Medulla oblongata (tissue), 1 donor: ENCODE data around the gene DIP2B.
A peak's percentile ranks its signal among the peaks of the same experiment; 100 is the strongest.

Experiments used
- DNase-seq: peaks from one replicate; pipeline ENCODE4 v3.0.0-alpha.2; 2015; ENCODE audit errors: extremely low spot score

DIP2B gene

DNA sequence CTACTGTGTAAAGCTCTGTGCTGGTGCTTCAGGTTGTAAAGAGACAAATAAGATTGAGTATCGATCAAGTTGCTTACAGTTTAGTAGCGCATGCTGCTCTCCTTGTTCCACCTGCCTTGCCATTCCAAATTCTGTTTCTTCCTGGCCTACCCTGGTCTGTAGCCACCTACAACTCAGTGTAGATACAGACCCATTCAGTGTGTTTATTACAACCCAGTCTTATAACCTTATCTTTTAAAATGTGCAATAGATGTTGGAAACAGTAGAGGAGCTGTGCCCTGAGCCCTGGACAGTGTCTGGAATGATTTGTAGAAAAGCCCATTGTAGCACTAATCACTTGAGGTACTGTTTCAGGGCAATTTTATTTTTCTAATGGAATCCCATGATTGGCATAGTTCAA is 68.5 kb downstream of the DIP2B start:
- DNase-seq = no peak

DNA sequence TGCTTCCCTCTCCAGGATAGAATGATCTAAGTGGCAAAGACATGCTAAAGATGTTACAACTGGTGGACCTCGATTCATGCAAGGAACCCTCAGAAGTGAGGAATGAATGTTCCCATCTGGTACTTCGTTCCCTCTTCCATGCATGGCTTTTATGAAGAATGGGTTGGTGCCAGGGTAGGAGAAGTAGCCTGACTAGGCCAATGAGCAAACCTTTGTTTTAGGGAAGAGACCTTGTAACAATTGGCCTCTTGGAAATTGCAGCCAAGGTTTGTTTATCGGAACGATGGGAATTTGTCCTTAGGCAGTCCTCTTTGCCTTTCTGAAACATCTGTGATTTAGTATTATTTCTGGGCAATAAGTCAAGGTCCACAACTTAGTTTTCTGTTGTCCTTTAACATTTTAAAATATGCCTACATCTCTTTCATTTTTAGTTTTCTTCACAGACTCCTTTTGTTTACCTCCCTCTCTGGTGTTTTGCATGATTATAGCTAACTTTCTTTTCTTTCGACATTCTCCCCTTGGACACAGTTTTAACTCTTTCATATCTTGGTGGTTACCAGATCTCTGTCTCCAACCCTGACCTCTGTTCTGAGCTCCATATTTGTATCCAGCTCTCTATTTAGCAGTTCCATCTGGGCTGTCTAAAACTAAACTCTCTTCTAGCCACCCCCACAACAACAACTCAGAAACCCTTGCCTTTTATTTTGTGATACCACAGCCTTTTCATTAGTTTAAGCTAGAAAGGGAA is 70.0 kb downstream of the DIP2B start:
- DNase-seq = peak; percentile 45

DNA sequence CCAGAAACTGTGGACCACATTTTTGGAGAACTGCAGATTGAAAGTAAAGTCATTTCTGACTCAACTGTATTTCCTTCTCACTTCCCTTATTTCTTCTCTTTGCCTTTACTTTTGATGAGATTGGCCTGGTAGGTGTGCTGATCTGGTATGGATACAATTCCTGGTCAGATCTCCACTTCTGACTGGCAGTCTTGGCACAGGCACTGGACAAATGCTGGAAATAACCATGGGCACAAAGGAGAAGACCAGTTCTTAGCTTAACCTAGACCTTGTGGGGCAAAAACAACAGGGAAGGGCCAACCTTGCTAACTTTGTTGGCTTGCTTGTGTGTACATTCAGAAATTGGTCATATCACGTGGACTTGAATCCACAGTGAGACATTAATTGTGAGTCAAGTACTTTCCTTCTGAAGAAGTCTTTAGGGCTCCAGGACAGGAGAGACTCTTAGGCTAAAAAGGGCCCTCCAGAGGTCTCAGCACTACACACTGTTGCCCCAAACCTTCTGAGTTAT is 75.0 kb downstream of the DIP2B start:
- DNase-seq = no peak

DNA sequence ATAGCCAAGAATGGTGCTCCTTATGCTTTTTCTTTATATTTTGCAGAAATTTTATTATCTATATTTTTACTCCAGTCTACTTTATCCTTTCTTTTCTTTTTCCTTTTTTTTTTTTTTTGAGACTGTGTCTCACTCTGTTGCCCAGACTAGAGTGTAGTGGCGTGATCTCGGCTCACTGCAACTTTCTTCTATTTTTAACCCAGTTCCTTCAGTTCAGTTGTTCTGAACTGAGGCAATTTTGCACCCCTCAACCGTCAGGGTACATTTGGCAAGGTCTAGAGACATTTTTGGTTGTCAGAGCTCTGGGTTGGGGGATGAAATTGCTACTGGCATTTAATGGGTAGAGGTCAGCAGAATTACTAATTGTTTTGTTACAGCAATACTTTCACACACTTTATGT is 75.7 kb downstream of the DIP2B start:
- no peak for DNase-seq

DNA sequence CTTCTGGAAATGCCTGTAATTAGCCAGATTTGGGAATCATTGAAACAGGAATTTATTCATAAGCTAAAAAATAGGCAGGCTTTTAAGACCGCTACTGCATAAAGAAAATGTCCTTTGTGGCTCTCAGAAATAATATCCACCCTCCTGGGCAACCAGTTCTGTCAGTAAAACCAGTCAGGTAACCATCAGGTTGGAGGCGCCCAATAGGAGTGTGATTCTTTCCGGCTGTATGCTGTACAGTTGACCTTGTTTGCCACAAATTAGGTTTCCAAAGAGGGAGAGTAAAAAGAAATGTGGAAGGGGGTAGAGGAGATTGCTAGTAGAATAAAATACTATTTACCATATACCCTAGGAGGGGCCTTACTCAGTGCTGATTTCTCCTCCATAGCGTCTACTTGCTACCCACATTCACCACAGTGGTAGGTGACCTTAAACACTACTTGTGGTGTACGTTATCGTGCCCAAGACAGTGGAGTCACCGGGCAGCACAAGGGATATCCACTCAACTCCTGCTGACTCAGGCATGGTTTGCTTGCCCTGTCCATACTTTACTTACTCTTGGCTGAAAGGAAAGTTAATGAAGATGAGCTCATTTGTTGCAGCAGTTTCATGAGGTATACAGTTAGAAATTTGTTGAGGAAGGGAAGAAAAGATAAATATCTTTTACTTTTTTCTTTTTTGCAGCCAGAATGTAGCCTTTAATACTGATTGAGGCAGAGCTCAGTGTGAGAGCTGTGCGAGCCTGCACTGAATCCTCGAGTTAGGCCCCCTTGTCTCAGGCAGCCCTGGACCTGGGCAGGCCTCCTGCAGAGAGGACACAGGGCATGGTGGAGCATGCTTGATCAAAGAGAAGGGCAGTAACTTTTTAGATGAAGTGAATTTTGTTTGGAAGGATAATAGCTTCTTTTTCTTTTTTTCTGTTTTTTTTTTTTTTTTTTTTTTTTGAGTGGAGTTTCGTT is 76.7 kb downstream of the DIP2B start:
- DNase-seq = no peak

DNA sequence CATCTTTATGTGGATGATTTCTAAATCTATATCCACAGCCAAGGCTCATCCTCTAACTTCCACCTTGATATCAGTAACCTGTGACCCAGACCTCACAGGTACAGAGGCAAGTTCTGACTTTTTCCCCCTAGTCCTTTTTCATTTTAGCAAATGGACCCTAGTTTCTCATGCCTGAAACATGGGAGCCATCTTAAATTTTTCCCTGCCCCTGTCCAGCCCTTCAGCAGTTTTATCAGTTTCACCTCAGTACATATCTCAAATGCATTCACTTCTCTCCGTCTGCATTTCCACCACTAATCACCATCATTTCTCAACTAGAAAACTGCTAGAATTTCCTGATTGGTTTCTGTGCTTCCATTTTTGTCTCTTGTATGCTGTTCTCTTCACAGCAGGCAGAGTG is 79.3 kb downstream of the DIP2B start:
- DNase-seq = no peak

DNA sequence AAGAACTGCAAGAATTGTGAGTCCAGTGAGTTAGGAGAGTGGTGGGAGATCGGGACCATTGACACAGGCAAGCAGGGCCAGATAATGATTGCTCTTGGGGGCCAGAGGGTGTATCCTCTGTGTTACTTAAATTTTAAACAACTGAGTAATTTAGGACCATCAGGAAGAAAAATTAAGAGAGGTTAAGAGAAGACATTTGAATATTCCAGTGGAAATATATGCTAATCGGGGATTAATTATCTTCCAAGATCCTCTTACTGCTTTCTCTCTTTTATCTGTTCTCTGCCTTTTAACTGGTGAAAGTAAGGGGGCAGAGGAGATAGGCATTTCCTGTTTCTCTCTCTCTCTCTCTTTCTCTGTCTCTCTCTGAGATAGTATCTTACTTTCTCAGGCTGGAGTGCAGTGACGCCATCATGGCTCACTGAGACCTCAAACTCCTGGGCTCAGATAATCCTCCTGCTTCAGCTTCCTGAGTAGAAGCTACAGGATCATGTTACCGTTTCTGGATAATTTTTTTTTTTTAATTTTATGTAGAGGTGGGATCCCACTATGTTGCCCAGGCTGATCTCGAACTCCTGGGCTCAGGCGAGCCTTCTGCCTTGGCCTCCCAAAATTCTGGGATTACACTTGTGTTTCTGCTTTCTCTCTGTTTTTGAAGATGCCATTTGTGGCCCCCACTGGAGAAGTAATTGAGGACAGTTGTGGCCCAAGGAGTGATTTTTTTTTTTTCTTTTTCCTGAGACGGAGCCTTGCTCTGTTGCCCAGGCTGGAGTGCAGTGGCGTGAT is 85.1 kb downstream of the DIP2B start:
- DNase-seq = no peak

- DNase-seq = no peak
Observed at GRCh38 chr12:50590869-50591268, 86.1 kb downstream of the DIP2B start.

DNA sequence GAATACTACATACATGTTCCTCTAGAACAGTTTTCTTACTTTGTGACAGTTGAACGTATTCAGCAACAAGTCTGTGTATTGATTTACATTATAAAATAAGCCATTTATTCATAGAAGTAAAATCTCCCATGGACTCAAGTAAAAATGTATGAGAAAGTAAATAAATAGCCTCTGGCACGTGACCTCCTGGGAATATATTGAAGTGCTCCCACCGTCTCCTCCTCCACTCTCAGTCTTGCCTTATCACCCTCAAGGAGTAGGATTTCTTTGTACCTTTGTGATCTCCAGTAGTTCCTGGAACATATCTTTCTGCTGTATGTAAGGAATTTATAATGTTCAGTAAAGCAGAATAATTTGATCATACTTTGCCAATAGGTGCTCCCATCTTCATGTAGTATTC is 90.9 kb downstream of the DIP2B start:
- DNase-seq = no peak

- DNase-seq = peak; percentile 79
Observed at GRCh38 chr12:50597200-50598195, 92.7 kb downstream of the DIP2B start.

DNA sequence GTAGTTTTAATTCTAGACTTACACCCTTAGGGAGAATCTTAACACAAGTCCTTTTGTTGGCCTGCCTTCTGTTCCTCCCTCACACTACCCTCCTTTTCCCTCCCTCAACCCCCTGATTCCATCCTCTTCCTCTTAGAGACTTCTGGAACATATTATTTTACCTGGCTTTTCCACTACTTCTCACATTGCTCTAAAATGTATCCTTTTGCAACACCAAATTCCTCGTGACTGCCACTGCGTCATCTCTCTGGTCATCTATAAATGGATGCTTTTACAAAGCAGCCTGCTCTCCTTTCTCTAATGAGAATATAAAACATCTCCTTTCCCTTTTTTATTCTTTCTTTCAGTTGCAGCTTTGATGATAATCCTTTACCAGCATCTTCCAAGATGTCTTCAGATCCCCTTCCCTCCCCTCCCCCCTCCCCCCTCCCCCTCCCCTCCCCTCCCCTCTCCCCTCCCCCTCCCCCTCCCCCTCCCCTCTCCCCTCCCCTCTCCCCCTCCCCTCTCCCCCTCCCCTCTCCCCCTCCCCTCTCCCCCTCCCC is 93.6 kb downstream of the DIP2B start:
- peak; percentile 63 for DNase-seq

- no peak for DNase-seq
Observed at GRCh38 chr12:50599366-50600095, 94.7 kb downstream of the DIP2B start.

DNA sequence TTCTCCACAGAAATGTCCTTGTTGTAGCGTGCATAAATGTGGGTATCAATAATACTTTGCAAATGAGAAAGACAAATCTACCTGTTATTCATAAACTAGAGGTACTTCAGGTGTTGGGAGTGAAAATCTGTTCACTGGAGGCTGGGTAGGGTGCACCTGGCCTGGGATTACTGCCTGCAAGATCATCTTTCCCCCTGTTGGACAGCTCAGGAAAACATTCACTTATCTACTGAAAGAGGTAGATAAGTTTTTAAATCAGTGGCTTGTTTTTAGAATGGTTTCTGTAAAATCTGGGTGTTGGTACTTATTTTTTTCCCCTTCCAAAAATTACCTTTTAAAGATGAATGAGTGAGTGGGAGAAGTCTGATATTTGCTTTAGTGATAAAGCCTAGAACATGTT is 95.6 kb downstream of the DIP2B start:
- no peak for DNase-seq

DNA sequence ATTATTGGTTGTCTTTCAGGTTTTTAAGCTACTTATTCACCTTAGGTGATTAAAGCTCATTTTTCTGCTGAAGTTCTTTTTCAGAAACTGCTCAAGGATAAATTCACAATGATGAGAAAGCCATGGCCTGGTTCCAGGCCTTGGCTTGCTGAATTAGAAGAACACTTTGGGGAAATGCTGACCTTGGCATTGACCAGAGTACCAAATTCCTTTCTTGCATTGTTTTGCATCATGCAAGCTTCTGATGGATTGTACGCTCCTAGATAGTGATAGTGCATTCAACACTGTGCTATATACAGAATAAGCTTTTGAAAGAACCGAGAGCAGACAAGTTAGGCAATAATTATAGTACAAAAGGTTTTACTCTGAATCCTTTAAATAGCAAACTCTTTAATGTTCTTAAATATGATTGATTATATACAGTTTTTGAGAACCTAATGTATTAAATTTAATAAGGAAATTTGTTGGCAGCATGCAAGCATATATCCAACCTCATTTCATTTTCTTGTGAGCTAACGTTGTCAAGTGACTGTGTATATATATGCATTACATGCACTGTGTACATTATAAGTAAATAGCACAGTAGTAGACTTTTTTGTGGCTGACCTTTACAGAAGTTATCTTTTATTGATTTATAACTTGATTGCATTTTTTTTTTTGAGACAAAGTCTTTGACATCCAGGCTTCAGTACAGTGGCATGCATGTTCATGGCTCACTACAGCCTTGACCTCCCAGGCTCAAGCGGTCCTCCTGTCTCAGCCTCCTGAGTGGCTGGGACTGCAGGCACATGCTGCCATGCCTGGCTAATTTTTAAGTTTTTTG is 99.2 kb downstream of the DIP2B start:
- peak; percentile 60 for DNase-seq

DNA sequence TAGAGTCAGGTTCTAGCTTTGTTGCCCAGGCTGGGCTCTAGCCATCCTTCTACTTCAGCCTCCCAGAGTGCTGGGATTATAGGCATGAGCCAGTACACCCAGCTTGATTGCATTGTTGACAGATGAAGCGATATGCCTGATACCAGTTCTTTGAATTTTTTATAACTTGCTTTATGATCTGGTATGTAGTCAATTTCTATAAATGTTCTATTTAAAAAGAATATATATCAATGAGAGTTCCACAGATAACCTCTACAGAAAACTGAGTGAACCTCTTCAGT is 99.8 kb downstream of the DIP2B start:
- no peak for DNase-seq

GRCh38 chr12:50606675-50607375 is 102.0 kb downstream of the DIP2B start:
- no peak for DNase-seq

- no peak for DNase-seq
Observed at GRCh38 chr12:50609292-50609874, 104.6 kb downstream of the DIP2B start.

- DNase-seq = no peak
Observed at GRCh38 chr12:50610171-50610570, 105.4 kb downstream of the DIP2B start.
